Tibial artery (tissue), 4 donors: Measurements from ENCODE around the gene HTR1B.
A peak's percentile ranks its signal among the peaks of the same experiment; 100 is the strongest.

Experiments used
- DNase-seq, 2 donors: peaks; one replicate each; pipeline ENCODE4 v3.0.0-alpha.2; 2019
- H3K27ac ChIP-seq, 2 donors: fragments of 200-600 bp; sonication (generic) in 1 of 2; 1 replicate in 1 of 2; 2 replicates in 1 of 2; pipeline ENCODE4 v1.5.1; 2018 to 2019; ENCODE audit warnings: mild to moderate bottlenecking in 1 of 2
- H3K27me3 ChIP-seq, 2 donors: fragments of 200-600 bp; sonication (generic) in 1 of 2; one replicate each; pipeline versions ENCODE4 v1.5.1 to v1.6.0; 2016 to 2019
- H3K36me3 ChIP-seq, 3 donors: fragments of 200-600 bp; sonication (generic) in 2 of 3; one replicate each; pipeline ENCODE4 v1.5.1; 2016 to 2019; ENCODE audit warnings: mild to moderate bottlenecking in 2 of 3
- H3K4me1 ChIP-seq, 4 donors: fragments of 200-600 bp; sonication (generic) in 2 of 4; 1 replicate in 3 of 4; 2 replicates in 1 of 4; pipeline ENCODE4 v1.5.1; 2016 to 2019
- H3K4me3 ChIP-seq, 2 donors: fragments of 200-600 bp; sonication (generic) in 1 of 2; 1 replicate in 1 of 2; 2 replicates in 1 of 2; pipeline ENCODE4 v1.5.1; 2018 to 2019; ENCODE audit warnings: mild to moderate bottlenecking in 2 of 2
- H3K9me3 ChIP-seq, 3 donors: fragments of 200-600 bp; sonication (generic) in 1 of 3; one replicate each; pipeline ENCODE4 v1.5.1; 2016 to 2019
- intact Hi-C: fragments of 100-400 bp; cut with DNase I; formaldehyde crosslinking; loops from one replicate; pipeline ENCODE4 v1.15.0; 2023; ENCODE audit warnings: low total_unique reads
- TF ChIP-seq, protein P1 (sequence below), 2 experiments: fragments of 200-600 bp in 1 of 2; fragments of 450-650 bp in 1 of 2; IDR thresholded peaks; one replicate each; pipeline ENCODE4 v1.5.1; 2017 to 2019; ENCODE audit warnings: antibody characterized with exemption in 2 of 2, mild to moderate bottlenecking in 1 of 2, moderate library complexity in 1 of 2

The HTR1B gene

DNA sequence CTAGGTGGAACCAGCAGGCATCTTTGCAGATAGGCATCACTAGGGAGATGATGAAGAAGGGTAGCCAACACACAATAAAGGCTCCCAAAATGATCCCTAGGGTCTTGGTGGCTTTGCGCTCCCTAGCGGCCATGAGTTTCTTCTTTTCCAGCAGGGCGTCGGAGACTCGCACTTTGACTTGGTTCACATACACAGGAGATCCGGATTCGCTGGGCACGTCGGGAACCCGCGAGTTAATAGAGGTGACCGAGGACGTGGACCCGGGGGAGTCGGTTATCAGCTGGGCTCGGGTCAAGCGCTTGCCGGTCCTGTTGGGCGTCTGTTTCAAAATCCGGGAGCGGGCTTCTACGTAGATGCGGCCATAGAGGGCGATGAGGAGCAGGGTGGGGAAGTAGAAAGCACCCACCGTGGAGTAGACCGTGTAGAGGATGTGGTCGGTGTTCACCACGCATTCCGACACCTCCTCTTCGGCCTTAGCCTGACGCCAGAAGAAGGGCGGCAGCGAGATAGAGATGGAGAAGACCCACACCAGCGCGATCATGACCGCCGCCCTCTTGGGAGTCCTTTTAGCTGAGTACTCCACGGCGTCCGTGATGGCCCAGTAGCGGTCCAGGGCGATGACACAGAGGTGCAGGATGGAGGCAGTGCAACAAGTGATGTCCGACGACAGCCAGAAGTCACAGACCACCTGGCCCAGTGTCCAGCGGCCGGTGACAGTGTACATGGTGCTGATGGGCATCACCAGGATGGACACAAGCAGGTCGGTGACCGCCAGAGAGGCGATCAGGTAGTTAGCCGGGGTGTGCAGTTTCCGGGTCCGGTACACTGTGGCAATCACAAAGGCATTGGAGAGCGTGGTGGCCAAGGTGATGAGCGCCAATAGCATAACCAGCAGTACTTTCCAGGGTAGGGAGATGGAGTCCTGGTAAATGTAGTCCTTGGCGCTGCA, 658 bp downstream of the HTR1B start:
- peak in 1 of 2 donors; percentile 77 for DNase-seq
- peak overlapping the region; percentile 74 to 76 for H3K4me3 ChIP-seq

DNA sequence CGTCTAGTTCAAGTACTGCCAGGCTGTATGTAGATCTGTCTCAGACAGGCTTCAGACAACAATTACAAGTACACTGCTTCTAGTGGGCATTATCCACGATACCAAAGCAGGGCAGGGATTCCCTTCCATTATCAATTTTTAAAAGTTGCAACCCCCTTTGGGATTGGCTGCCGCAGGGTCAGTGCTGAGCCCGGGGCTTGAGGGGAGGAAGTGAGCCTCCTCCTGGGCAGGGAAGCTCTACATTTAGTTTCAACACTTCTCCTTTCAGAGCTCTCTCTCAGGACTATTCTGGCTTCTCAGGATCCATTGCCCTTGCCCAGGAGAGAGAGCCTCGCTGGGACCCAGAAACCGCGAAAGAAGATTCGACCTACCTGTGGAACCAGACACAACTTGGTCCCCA, 1.5 kb downstream of the HTR1B start:
- H3K4me3 ChIP-seq, result peak overlapping the region; percentile 74 to 76
- no peak for DNase-seq
- peaks cover 0 to 32% (median 12%) of the 10 kb centered on the region in 4 donors for H3K4me1 ChIP-seq
- no peaks in the 10 kb centered on the region for H3K9me3 ChIP-seq
- TF ChIP-seq, protein P1, sequence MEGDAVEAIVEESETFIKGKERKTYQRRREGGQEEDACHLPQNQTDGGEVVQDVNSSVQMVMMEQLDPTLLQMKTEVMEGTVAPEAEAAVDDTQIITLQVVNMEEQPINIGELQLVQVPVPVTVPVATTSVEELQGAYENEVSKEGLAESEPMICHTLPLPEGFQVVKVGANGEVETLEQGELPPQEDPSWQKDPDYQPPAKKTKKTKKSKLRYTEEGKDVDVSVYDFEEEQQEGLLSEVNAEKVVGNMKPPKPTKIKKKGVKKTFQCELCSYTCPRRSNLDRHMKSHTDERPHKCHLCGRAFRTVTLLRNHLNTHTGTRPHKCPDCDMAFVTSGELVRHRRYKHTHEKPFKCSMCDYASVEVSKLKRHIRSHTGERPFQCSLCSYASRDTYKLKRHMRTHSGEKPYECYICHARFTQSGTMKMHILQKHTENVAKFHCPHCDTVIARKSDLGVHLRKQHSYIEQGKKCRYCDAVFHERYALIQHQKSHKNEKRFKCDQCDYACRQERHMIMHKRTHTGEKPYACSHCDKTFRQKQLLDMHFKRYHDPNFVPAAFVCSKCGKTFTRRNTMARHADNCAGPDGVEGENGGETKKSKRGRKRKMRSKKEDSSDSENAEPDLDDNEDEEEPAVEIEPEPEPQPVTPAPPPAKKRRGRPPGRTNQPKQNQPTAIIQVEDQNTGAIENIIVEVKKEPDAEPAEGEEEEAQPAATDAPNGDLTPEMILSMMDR (IDR thresholded peaks at IDR 0.05), result no peak
- H3K27ac ChIP-seq, result peak overlapping the region; percentile 85 to 93
- H3K27me3 ChIP-seq, result no peaks in the 10 kb centered on the region
- H3K36me3 ChIP-seq, result no peaks in the 10 kb centered on the region
- intact Hi-C loops, result loop anchor here (5.0 kb wide), 1 partner anchor 1529 kb away; no protein-coding TSS in a partner anchor

More for the DNA sequence above, 658 bp downstream of the HTR1B start:
- H3K9me3 ChIP-seq, result no peaks in the 10 kb centered on the region
- no peaks in the 10 kb centered on the region for H3K36me3 ChIP-seq
- H3K27me3 ChIP-seq, result no peaks in the 10 kb centered on the region
- TF ChIP-seq, protein P1 (IDR thresholded peaks at IDR 0.05), result peak; percentile 44 to 54
- peaks cover 0 to 31% (median 14%) of the 10 kb centered on the region in 4 donors for H3K4me1 ChIP-seq
- intact Hi-C loops, result loop anchor here (5.0 kb wide), 1 partner anchor 1530 kb away; no protein-coding TSS in a partner anchor
- peak overlapping the region; percentile 85 to 93 for H3K27ac ChIP-seq

DNA sequence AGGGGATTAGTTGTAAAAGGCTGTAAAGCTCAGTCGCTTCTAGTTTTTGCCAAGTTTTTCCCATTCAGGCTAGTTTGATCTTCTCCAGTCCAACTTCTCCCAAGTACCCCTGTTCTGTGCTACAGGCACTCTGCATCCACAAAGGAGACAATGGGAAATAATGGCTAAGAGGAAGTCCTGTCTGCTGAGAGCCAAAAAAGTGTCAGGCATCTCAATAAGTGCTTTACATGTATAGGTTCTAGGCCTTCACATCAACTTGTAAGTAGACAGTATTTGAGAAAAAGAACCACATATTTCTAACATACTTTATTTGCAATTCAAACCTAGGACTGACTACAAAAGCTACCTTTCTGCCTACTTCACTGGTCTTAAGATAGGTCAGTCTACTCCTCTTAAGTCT, 4.9 kb downstream of the HTR1B start:
- H3K36me3 ChIP-seq, result no peaks in the 10 kb centered on the region
- H3K27ac ChIP-seq, result peak overlapping the region; percentile 75 to 93
- H3K4me1 ChIP-seq, result peaks cover 0 to 51% (median 6%) of the 10 kb centered on the region in 4 donors
- H3K27me3 ChIP-seq, result no peaks in the 10 kb centered on the region
- intact Hi-C loops, result loop anchor here (5.0 to 10.0 kb wide), 2 partner anchors 574 to 776 kb away; no protein-coding TSS in a partner anchor
- DNase-seq, result no peak
- TF ChIP-seq, protein P1 (IDR thresholded peaks at IDR 0.05), result no peak
- no peaks in the 10 kb centered on the region for H3K9me3 ChIP-seq
- peak overlapping the region; percentile 74 to 76 for H3K4me3 ChIP-seq

DNA sequence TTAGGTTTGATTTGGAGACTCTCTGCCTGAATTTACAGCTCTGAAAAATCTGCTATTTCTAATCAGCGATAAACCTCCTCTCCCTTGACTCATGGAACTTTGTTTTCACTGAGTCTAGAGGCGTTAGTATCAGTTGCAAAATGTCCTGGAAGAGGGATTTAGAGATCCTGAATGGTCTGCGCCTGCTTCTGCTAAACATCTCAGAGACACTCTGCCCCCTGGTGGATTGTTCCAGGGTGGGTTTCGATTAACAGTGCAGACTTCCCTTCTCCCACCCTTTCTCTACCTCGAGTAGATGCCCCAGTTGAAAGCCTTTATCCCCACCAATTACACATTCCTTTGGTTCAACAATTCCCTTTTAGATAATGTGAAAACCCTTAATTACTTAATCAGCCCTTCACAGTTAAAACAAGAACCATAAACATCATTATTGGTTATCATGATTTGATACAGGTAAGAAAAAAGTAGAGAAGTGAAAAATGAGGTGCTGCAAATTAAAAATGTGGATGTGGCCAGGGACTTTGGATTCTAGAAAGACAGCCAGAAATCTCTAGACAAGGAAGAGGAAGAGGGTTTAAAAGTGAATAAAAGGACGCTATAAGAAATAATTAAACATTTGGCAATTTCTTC, 5.5 kb downstream of the HTR1B start:
- Histone ChIP-seq H3K27me3 (no peaks in the 10 kb centered on the region), H3K4me1 (peaks cover 0 to 52% (median 5%) of the 10 kb centered on the region in 4 donors), H3K27ac (peak overlapping the region; percentile 75 to 93), H3K4me3 (peak overlapping the region; percentile 10 to 13), H3K9me3 (no peaks in the 10 kb centered on the region), H3K36me3 (no peaks in the 10 kb centered on the region)
- DNase-seq, result peak; percentile 84 to 86
- TF ChIP-seq, protein P1 (IDR thresholded peaks at IDR 0.05), result peak; percentile 77 to 83
- intact Hi-C loops, result loop anchor here (5.0 to 10.0 kb wide), 2 partner anchors 573 to 776 kb away; no protein-coding TSS in a partner anchor

DNA sequence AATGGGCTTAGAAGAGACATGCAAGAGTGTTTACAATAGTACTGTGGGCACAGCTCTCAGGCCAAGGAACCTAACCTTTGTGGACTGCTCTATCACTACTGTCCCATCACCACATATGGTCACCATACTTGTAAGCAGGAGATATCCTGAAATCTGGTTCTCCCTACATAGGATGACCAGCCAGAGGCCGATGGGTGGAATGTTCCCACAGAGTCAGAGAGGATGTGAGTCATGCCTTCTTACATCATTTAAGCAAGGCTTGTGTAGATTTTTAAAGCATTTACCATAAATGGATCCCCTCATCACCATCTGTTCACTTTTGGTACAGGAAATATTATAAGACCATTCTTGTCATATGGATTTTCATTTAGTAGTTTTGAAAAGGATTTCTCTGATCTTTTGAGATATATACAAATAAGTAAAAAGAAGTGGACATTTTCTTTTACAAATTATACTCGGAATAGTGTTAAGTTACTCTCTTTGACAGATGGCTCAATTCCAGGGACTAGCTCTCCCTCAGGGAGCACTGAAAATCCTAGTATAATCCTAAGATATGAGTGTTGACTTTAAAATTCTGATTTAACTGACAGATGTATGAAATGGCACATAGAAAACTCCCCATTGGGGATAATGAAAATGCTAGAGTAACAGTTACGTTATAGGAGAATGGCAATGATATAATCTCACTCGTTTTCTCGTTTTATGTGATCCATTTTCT, 6.6 kb downstream of the HTR1B start:
- DNase-seq, result peak; percentile 51 to 77
- Histone ChIP-seq H3K9me3 (no peaks in the 10 kb centered on the region), H3K4me1 (peaks cover 0 to 59% (median 5%) of the 10 kb centered on the region in 4 donors), H3K27ac (peak overlapping the region; percentile 75 to 93), H3K4me3 (peak overlapping the region; percentile 10 to 13), H3K27me3 (no peaks in the 10 kb centered on the region), H3K36me3 (no peaks in the 10 kb centered on the region)
- TF ChIP-seq, protein P1 (IDR thresholded peaks at IDR 0.05), result no peak
- intact Hi-C loops, result loop anchor here (5.0 to 10.0 kb wide), 2 partner anchors 572 to 774 kb away; no protein-coding TSS in a partner anchor
